NCI-H510A treated with DMSO at 0.1 percent for 48 hours (cell line): ENCODE data around the gene ZNF367.

ENCODE experiments used
- DNase-seq: peaks from one replicate; lab custom pipeline; 2025; lab: John Stamatoyannopoulos, UW

Gene ZNF367

DNA sequence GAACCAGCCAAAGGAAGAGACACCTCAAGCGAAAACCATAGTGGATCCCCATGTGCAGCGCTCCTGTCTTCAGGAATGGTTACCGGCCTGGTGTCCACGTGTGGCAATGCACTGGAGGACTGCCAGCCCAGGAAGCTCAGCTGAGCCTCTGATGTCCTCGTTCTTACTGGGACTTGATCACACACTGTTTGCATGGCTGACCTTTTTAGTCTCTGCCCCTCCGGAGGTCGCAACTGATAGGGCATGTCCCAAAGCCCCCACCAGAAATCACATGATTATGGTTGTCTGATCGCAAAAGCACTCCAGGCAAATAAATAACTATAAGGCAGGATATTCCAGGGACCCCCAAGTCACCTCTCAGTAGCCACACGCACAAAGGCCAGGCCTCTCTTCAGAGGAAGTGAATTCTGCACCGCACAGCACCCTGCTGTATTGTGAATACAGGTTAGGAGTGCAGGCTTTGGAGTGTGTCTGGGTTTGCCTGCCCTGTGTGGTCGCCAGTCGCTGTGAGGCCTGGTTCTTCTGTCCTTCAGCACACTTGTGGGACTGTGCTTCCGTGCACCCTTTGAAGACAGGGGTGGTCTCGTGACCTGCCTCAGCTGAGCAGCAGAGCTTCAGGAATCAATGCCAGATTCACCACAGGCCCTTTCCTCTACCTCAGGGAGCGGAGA, 18.4 kb upstream of the ZNF367 start:
- DNase-seq, result no peak

- no peak for DNase-seq
These were observed 17.9 kb upstream of the ZNF367 start for GRCh38 chr9:96436063-96436455.

GRCh38 chr9:96435345-96435744, 17.2 kb upstream of the ZNF367 start:
- no peak for DNase-seq

- no peak for DNase-seq
These were observed 12.2 kb upstream of the ZNF367 start for GRCh38 chr9:96430377-96430776.

DNA sequence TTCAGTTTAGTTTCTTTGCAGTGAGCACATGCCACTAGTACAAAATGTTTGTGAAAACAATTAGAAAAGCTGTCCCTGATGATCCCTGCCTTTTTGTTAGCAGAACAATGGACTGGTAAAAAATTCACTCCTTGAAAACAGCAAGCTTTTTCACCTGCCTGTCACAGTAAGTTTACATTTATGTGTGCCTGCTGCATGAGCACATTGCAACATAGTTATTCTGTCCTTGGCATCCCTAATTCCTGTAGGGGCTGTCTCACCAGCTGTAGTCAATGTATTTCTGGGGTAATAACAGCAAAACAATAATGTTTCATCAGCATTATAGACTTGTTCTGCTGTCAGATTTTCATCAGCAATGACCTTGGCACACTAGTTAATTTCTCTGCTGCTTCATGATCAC, 11.6 kb upstream of the ZNF367 start:
- DNase-seq, result no peak

DNA sequence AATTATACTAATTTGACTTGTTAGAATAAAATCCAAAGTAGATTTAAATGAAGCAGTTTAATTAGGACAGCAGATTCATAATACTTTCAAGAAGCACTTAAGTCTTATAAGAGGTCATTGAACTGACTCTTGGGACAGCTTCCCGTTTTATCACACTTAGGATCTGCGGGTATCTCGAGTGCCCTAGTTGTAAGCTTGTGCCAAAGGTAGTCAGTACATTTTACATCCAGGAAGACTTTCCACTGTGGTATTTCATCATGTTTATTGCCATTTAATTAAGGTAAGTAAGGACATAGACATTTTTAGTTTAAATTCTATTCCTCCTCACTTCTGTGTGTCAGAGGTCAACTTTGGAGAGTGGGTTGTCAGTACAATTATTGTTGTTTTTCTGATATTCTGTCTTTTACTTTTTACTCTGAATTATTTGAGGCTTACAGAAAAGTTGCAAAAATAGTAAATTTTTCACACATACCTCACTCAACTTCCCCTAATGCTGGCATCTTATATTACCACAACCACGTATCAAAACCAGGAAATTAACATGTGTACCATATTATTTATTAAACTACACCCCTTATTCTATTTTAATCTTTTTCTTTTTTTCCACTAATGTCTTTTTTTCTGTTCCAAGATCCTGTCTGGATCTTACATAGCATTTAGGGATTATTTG, 7.5 kb upstream of the ZNF367 start:
- DNase-seq, result no peak

- DNase-seq, result no peak
These were observed 5.8 kb upstream of the ZNF367 start for GRCh38 chr9:96423985-96424336.

DNA sequence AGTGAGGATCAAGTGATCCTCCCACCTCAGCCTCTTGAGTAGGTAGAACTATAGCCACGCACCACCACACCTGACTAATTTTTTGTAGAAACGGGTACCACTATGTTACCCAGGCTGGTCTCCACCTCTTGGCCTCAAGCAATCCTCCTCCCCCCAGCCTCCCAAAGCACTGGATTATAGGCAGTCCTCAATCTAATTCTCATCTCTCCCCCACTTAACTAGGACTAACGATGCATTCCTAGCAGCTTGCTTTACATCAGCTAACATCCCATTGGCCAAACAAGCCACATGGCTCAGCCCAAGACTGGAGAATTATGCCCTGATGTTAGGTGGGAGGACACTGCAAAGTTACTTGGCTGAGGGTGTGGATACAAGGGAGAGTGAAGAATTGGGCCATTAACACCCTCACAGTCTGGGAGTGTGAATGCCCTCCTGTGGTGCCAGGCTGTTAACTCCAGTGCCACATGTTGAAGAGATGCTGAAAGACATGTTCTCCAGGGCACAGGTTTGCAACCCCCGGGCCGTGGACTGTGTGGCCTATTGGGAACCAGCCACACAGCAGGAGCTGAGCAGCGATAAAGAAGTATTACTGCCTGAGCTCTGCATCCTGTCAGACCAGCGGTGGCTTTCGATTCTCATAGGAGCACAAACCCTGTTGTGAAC, 5.3 kb upstream of the ZNF367 start:
- no peak for DNase-seq

- no peak for DNase-seq
These were observed 2.5 kb upstream of the ZNF367 start for GRCh38 chr9:96420468-96421219.

- DNase-seq, result peak; percentile 35
These were observed 1.5 kb upstream of the ZNF367 start for GRCh38 chr9:96419691-96419969.

- peak; percentile 79 for DNase-seq
These were observed 935 bp upstream of the ZNF367 start for GRCh38 chr9:96418920-96419690.

- no peak for DNase-seq
These were observed 498 bp downstream of the ZNF367 start for GRCh38 chr9:96417661-96418082.

DNA sequence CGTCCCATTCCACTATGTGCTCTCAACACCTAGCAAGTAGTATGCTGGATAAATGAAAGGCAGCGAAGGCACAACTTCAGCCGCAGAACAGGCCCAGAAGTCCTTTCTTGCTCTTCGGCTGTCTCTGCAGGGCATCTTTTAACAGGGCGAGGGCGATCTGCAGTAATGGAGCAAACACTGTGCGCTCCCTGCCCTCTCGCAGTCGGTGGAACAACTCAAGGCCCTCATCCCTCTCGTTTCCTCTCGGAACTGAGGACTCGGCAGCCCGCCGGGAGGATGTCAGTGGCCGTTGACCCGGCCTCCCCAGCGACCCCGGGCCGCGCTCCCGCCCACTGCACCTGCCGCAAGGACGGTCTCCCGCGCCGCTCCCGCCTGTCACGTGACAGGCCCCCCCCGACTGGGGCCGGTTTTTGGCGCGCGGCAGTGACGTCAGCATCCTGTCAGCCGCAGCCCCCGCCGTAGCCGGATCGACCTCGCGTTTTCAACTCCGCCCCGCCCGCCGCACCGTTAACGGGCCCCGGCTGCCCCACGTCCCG, 1.1 kb downstream of the ZNF367 start:
- DNase-seq, result peak; percentile 85

DNA sequence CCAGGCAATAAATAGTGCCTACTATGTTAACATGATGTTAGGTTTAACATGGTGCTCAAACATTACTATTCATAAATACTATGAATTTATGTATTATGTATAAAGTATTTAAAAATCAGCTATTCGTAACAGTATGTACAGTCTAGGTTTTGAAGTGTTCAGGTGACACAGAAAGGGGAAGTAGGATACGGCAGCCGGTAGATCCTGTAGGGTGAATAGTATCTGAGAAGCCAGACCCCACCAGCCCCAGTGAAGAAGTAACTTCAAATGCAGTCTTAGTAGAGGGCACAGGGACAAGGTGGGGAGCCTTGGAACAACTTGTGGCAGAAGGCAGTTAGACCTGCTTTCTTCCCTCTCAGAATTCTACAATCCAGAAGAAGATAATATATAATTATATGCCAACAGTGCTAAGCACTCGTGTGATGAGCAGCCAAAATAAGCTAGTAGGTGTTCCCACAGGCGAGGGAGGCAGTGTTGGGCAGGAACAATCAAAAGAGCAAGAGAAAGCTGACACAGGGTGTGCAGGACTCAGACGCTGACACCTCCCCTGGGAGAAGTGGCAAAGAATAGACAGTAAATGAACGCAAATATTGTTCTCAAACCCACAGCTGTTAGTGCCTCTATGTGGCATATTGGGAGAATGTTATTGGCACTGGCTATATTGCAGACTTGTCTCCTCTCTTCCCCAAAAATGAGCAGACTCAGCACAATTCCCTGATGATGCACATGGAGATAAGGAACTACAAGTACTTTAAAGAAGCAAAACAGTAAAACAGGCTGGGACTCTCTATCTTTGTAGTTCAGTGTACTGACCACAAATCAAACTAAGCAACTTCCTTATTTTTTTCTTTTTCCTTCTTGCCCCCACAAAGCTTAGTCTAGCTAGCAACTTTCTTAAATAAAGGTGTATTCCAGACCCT, 4.6 kb downstream of the ZNF367 start:
- no peak for DNase-seq

- no peak for DNase-seq
These were observed 5.8 kb downstream of the ZNF367 start for GRCh38 chr9:96412174-96412913.

DNA sequence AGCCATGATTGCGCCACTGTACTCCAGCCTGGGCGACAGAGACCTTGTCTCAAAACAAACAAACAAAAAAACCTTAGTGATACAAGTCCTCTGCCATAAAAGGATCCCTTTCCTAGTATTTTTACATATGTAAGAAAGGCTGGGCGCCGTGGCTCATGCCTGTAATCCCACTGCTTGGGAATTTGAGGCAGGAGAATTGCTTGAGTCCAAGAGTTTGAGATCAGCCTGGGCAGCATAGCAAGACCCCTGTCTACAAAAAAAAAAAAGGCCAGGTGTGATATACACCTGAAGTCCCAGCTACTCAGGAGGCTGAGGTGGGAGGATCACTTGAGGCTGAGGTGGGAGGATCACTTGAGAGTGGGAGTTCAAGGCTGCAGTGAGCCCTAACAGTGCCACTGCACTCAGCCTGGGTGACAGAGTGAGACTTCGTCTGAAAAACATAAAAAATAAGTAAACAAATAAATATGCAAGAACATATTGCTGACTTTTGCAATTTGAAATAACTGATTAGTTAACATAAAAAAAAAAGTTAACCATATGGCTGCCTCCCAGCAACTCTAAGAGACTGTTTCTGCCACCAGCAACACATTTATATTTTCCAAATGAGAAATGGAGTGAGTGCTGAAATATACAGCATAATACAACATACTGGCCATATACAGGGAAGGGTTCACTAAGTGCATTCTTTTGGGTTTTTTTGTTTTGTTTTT, 6.9 kb downstream of the ZNF367 start:
- no peak for DNase-seq

DNA sequence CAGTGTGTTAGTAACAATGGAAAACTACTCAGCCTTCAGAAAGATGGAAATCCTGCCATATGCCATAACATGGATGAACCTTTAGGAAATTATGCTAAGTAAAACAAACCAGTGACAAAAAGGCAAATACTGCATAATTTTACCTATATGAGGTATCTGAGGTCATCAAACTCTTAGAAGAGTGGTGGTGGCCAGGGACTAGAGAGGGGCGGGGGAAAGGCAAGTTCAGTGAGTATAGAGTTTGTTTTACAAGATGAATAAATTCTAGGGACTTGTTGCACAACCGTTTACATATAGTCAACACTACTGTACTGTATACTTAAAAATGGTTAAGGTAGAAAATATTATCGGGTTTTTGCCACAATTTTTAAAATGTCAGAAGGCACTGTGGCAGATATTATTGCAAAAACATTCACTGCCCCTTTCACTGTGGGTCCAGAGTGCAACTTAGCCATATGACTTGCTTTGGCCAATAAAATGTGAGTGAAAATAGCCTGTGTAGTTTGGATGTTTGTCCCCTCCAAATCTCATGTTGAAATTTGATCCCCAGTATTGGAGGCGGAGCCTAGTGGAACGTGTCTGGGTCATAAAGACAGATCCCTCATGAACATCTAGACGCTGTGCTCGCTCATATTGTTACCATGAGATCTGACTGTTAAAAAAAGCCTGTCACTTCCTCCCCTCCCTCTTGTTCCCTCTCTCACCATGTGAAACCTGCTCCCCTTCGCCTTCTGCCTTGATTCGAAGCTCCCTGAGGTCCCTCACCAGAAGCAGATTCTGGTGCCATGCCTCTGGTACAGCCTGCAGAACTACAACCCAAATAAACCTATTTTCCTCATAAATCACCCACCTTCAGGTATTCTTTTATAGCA, 9.5 kb downstream of the ZNF367 start:
- no peak for DNase-seq

DNA sequence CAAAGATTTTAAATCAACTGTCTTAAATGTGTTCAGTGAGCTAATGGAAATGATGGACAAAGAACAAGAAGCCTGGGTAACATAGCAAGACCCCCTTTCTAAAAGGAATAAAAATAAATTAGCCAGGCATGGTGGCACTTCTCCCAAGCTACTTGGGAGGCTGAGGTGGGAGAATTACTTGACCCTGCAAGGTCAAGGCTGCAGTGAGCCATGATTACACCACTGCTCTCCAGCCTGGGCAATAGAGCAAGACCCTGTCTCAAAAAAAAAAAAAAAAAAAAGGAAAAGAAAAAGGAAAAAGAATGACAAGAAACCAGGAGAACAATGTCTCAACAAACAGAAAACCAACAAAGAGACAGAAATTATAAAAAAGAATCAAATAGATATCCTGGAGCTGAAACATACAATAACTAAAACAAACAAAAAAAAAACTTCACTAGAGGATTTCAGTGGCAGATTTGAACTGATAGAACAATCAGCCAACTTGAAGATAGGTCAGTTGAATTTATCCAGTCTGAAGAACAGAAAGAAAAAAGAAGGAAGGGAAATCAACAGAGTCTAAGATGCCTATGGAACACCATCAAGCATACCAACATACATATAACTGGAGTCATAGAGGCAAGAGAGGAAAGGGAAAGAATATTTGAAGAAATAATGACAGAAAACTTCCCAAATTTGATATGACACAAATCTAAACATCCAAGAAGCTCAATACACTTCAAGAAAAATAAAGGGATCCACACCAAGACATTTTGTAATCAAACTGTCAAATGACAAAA, 17.8 kb downstream of the ZNF367 start:
- DNase-seq, result no peak
